T-helper 1 cell (primary cell): Measurements from ENCODE around the gene SNAI3.
"Not testable (repeated sequence)": the region's sequence is repeated elsewhere in the genome, so short reads cannot be mapped to it uniquely, and the experiment has no call there.

ENCODE experiments used
- DNase-seq, 5 donors: peaks; one replicate each; pipeline ENCODE4 v3.0.0-alpha.2; 2012 to 2020

SNAI3 gene

GRCh38 chr16:88690341-88691128, 4.2 kb upstream of the SNAI3 start:
- no peak for DNase-seq

DNA sequence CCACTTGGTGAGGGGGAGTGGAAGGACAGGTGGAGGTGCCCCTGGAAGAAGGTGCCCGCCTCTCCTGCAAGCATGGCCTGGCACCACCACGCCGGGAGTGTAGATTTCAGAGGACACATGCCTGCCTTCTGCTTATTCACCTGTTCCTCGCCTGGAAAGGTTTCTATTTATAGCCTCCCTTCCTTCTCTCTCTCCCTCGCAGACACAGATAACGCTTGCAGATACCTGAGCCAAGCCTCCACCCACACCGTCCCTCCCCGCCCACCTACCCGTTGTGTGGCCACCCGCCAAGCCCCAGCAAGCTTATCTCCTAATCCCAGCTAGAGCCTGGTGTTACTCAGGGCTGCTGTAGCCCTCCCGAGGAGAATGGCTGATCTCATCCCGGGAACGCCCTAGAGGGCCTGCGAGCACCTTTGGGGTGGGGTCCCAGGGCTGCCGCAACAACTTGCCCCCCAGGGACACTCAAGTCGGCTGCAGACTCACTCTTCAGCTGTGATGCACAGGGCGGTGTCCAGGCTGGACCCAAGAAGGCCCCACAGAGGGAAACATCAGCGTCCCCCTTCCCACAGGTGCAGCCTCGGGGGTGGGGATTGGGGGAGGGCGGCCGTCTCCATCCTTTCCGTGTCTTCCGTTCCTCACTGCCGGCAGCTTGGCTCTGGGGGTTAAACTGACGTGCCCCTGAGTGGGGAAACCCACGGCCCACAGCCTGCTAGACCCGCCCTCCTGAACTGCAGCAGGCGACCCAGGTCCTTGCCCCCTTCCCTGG, 1.9 kb upstream of the SNAI3 start:
- DNase-seq = no peak

- DNase-seq = no peak
Measured at GRCh38 chr16:88687676-88688012, 1.3 kb upstream of the SNAI3 start.

- DNase-seq = no peak
Measured at GRCh38 chr16:88687254-88687576, 908 bp upstream of the SNAI3 start.

DNA sequence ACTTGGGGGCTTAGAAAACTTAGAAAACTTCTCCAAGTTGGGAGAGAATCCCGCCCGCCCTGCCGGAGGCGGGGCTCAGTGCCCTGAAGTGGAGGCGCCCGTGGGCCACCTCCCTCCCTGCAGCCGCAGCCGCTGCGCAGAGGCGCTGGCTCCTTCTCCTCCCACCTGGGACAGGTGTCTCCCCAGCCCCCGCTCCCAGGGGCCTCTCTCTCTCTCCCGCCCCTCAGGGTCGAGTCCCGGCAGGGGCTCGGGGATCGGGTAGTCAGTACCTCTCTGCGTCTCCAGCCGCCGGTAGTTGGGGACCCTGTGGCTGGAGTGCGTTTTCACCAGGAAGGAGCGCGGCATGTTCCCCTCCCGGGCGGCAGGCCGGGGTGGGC, 257 bp downstream of the SNAI3 start:
- DNase-seq = peak in 2 of 5 donors; percentile 39 to 56

DNA sequence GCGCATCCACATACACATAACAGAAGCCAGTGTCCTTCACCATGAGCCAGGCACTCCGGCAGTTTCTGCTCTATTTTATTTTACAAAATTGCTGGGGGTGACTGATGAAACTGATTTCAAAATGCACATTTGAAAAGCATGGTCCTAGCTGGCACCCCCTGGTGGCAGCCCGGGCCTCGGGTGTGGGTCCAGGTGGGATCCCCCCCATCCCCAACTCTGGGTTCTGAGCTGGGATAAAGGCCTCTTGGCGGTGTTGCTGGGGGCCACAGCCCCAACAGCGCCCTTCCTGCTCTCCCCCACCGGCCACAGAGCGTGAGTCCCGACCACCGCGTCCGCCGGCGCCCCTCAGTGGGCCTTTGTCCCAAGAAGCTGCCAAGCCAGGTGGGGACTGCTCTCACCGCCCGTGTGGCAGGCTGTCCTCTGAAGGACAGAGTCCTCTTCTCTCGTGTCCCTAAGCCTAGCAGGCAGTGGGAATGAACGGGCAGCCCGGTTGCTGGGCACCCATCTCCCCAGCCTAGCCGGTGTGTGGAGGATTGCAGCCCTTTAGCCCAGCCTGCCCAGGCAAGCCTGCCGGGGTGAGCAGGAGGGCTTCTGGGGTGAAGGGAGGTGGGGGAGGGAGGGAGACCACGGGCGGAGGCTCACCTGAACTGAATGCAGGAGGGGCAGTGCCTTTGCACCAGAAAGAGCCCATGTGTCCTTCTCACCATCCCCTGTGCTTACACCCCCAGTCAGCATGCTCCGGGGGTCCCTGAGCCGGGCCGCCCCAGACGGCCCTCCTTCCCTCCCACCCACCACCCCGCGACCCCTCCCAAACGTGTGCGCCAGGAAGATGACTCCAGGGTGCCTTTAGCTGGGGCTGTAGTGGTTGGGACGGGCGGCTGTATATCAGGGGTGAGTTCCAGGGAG, 898 bp downstream of the SNAI3 start:
- DNase-seq = peak in 2 of 5 donors; percentile 40 to 45

- DNase-seq = no peak
Measured at GRCh38 chr16:88684569-88685155, 1.6 kb downstream of the SNAI3 start.

DNA sequence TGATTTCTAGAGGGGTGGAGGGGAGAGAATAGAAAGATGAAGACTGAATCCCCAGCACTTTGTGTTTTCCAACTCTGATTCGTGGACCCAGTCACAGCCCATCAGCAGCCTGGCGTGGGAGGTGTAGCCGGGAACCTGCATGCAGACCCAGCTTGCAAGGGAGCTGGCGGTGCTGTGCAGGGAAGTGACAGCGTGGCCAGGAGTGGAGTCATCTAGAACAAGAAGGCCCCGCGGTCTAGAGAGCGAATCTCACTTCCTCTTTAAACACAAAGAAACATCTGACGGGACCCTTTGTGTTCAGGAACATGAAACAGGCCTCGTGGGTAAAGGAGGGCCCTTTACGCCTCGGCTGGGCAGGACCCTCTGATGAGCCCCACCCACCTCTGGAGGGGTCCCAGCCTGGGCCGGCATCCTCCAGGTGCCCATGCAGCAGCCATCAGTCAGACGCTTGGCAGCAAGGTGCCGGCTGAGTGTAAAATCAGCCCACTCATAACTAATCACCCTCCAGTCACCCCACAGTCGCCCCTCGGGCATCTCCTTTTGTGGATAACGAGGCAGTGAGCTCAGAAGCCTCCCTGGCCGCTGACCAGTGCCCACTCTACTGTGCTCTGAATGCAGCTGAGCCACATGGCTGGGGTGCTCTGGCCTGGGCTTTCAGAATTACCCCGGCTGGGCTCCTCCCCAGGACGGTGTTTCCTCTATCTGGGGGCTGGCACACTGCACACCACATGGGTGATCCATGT, 4.4 kb downstream of the SNAI3 start:
- DNase-seq = peak in 1 of 5 donors; percentile 80

DNA sequence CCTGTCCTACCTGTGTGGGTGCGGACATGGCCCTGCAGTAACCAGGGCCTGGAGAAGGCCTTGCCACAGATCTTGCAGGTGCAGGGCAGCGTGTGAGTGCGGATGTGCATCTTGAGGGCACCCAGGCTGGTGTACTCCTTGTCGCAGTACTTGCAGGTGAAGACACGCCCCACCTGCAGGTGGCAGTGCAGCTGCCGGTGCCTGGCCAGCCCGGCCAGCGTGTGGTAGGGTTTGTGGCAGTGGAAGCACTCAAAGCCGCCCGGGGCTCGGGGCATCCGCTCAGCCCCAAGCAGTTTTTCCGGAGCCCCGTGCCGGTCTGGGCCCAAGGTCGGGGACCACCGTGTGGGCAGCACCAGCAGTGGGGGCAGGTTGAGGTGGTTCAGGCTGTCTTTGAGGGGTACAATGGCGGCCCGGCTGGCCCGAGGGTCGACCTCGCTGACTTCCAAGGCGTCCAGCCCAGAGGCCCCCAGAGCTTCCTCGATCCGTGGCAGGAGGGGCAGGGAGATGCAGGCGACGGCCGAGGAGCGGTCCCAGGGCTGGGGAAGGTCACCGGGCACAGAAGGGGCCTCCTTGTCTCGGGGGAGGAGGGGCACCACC, 5.1 kb downstream of the SNAI3 start:
- peak in 2 of 5 donors; percentile 52 to 67 for DNase-seq

GRCh38 chr16:88680554-88681083, 5.7 kb downstream of the SNAI3 start:
- DNase-seq = no peak

GRCh38 chr16:88678224-88678979, 7.9 kb downstream of the SNAI3 start:
- no peak for DNase-seq

DNA sequence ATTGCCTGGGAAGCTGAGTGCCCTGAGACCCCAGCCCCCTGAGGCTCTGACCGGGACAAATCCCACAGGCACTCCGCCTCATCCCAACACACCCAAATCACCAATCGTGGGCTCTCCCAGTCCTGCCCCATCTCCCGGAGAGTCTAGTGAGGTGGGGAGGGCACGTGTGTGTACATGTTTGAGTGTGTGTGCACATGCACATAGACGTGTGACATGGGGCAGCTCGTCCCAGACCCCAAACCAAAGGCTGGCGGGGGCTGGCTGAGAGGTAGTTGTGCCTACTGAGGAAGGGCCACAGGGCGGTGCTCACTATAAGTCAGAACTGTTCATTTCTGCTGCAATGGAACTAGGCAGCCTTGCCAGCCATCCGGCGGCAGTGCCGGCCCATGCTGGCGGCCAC, 8.6 kb downstream of the SNAI3 start:
- no peak for DNase-seq

DNA sequence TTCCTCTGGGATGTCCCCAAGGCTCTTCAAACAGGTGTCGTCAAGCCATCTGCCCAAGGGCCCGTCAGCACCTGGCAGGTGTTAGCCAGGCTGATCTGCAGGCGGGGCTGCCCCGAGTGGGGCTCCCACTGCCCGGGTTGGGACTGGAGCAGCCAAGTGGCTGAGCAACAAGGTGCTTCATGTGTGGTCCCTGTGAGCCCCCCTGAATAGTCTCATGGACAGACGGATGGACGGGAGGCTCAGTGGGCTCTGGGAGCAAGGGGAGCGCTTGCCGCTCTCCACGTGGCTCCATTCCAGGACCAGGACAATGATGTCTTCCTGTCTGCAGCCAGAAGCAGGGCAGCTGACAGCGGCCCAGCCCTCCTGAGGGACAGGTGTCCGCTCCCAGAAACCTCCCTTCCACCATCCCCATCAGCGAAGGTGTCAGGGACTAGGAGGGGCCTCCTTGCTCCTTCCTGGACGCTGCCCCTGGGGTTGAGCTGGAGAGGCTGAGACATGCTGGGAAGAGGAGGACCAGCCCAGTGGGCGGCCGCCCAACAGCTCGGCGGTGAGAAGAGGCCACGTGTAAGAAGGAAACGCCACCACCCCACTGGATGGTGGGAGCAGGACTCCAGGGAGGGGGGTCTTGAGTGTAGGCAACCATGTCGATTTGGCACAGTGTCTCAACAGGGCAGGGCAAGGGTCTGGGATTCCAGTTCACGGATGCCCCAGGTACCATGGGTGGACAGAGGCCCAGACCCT, 9.6 kb downstream of the SNAI3 start:
- DNase-seq = no peak

- no peak for DNase-seq
Measured at GRCh38 chr16:88673716-88674379, 12.5 kb downstream of the SNAI3 start.

DNA sequence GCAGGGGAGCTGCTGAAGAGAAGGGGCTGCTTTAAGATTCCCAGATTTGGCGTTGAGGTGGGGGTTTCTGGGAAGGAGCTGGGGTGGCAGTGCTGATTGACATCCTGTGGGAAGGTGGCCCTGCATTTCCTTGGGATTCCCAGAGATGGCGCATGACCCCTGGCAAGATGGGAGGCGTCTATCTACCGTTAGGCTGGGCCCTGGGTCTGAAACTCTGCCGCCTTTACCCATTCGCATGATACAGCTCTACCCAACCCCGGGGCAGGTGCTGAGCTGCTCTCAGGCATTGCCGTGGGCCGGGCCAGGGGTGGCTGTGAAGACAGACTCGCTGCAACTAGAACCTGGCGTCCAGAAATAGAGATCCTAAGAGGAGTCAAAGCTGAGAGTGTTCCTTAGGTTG, 13.5 kb downstream of the SNAI3 start:
- DNase-seq = no peak

GRCh38 chr16:88671806-88672205, 14.5 kb downstream of the SNAI3 start:
- DNase-seq = no peak

GRCh38 chr16:88669980-88670379, 16.3 kb downstream of the SNAI3 start:
- no peak for DNase-seq

- DNase-seq = not testable (repeated sequence)
Measured at GRCh38 chr16:88669493-88669892, 16.8 kb downstream of the SNAI3 start.

- DNase-seq = no peak
Measured at GRCh38 chr16:88667461-88667860, 18.8 kb downstream of the SNAI3 start.
